Osteocyte (in vitro differentiated cells): ENCODE data around the gene ZBTB49. TPM values are rescaled to one million over a fixed set of nuclear protein-coding genes. Genes with fewer than 3 reads are reported as not detected.
A peak's percentile ranks its signal among the peaks of the same experiment; 100 is the strongest.

Experiments
- DNase-seq: peaks from one replicate; pipeline ENCODE4 v3.0.0; 2021; ENCODE audit warnings: mixed read lengths; ENCODE audit not compliant: unreplicated experiment; ENCODE audit errors: extremely low spot score
- H3K27ac Mint-ChIP-seq: one replicate; pipeline ENCODE4 v1.8.0; 2021; ENCODE audit warnings: mild to moderate bottlenecking, mixed read lengths; ENCODE audit not compliant: unreplicated experiment
- H3K27me3 Mint-ChIP-seq: one replicate; pipeline ENCODE4 v1.8.0; 2021; ENCODE audit warnings: mixed read lengths; ENCODE audit not compliant: unreplicated experiment
- H3K36me3 Mint-ChIP-seq: one replicate; pipeline ENCODE4 v1.8.0; 2021; ENCODE audit warnings: mixed read lengths; ENCODE audit not compliant: unreplicated experiment
- H3K4me1 Mint-ChIP-seq: one replicate; pipeline ENCODE4 v1.8.0; 2021; ENCODE audit warnings: mixed read lengths; ENCODE audit not compliant: unreplicated experiment
- H3K4me3 Mint-ChIP-seq: one replicate; pipeline ENCODE4 v1.8.0; 2021; ENCODE audit warnings: mild to moderate bottlenecking, moderate library complexity, mixed read lengths; ENCODE audit not compliant: unreplicated experiment
- H3K9me3 Mint-ChIP-seq: one replicate; pipeline ENCODE4 v1.8.0; 2021; ENCODE audit warnings: mixed read lengths; ENCODE audit not compliant: unreplicated experiment
- CTCF ChIP-seq: fragments of 200-600 bp; sonication (generic); IDR thresholded peaks from 2 replicates; pipeline ENCODE4 v1.5.0; 2021; ENCODE audit warnings: antibody characterized with exemption, mild to moderate bottlenecking, moderate library complexity
- total RNA-seq: library from RNA; stranded (reverse); gene quantifications from 2 replicates; pipeline ENCODE4 v1.2.1, GENCODE V29; 2021

Gene ZBTB49
- total RNA-seq, 1 donor from 2014 or later, result 6.4 TPM

GRCh38 chr4:4302416-4302815 is 12.4 kb downstream of the ZBTB49 start:
- H3K9me3 Mint-ChIP-seq, result no peaks in the 10 kb centered on the region
- H3K36me3 Mint-ChIP-seq, result peaks cover 10% of the 10 kb centered on the region
- H3K27me3 Mint-ChIP-seq, result no peaks in the 10 kb centered on the region
- no peak overlapping the region for H3K4me3 Mint-ChIP-seq
- DNase-seq, result peak; percentile 46
- H3K4me1 Mint-ChIP-seq, result no peaks in the 10 kb centered on the region
- no peak overlapping the region for H3K27ac Mint-ChIP-seq
- TF ChIP-seq CTCF, result no peak

GRCh38 chr4:4306920-4307319 is 16.9 kb downstream of the ZBTB49 start:
- DNase-seq, result no peak
- H3K4me3 Mint-ChIP-seq, result no peak overlapping the region
- H3K36me3 Mint-ChIP-seq, result peaks cover 10% of the 10 kb centered on the region
- TF ChIP-seq CTCF, result no peak
- H3K4me1 Mint-ChIP-seq, result peaks cover 5% of the 10 kb centered on the region
- H3K9me3 Mint-ChIP-seq, result no peaks in the 10 kb centered on the region
- no peak overlapping the region for H3K27ac Mint-ChIP-seq
- H3K27me3 Mint-ChIP-seq, result no peaks in the 10 kb centered on the region

DNA sequence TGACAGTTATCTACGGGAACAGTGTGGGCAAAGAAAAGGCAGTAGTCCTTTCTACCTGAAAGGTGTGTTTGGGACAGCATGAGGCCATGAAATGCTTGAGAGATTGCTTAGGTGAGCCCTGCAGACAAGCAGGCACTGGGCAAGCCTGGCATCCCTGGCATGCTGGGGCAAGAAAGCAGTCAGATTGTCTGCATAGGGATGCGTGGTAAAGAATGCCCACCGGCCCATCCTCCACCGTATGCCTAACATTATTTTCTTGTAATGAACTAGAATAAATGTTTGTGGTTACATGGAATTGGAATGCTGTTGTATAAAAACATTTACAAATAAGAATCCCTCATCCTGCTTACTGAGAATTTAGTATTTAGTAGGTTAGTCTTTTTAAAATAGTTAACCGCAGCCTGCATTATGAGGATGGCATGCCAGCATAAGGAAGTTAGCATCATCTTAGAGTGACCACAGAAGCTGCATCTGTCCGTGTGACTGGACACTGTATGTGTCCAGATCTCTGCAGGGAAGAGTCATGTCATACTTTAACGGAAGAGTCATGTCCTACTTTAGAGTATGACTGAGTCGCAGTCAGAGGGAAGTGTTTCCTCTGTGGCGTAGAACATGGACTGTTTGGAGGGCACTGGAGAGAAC is 18.9 kb downstream of the ZBTB49 start:
- Mint-ChIP-seq H3K4me1 (peaks cover 5% of the 10 kb centered on the region), H3K27me3 (no peaks in the 10 kb centered on the region), H3K27ac (no peak overlapping the region), H3K9me3 (no peaks in the 10 kb centered on the region), H3K4me3 (no peak overlapping the region), H3K36me3 (peaks cover 4% of the 10 kb centered on the region)
- TF ChIP-seq CTCF, result no peak
- DNase-seq, result no peak

GRCh38 chr4:4311193-4311592 is 21.1 kb downstream of the ZBTB49 start:
- Mint-ChIP-seq H3K9me3 (no peaks in the 10 kb centered on the region), H3K36me3 (peaks cover 15% of the 10 kb centered on the region), H3K4me3 (no peak overlapping the region), H3K27ac (no peak overlapping the region), H3K27me3 (no peaks in the 10 kb centered on the region), H3K4me1 (peaks cover 5% of the 10 kb centered on the region)
- no peak for DNase-seq
- no peak for TF ChIP-seq CTCF

GRCh38 chr4:4315461-4316149 is 25.6 kb downstream of the ZBTB49 start:
- TF ChIP-seq CTCF, result no peak
- Mint-ChIP-seq H3K9me3 (no peaks in the 10 kb centered on the region), H3K4me1 (no peaks in the 10 kb centered on the region), H3K27me3 (no peaks in the 10 kb centered on the region), H3K36me3 (peaks cover 24% of the 10 kb centered on the region), H3K27ac (no peak overlapping the region), H3K4me3 (no peak overlapping the region)
- no peak for DNase-seq
